ENCODE results near the gene TMED4. TPM values are rescaled to one million over a fixed set of nuclear protein-coding genes. Genes with fewer than 3 reads are reported as not detected.

The TMED4 gene
- polyA plus RNA-seq, 1 donor from 2014 or later: 59.9 TPM

GRCh38 chr7:44533301-44534055 is 48.6 kb downstream of the TMED4 start:
- H3K27me3 Mint-ChIP-seq: peaks cover 5% of the 10 kb centered on the region
- no peaks in the 10 kb centered on the region for H3K36me3 Mint-ChIP-seq
- peaks cover 0 to 7% (median 4%) of the 10 kb centered on the region in 3 donors for H3K4me1 Mint-ChIP-seq
- H3K9me3 Mint-ChIP-seq: no peaks in the 10 kb centered on the region
- no peak overlapping the region for H3K4me3 Mint-ChIP-seq
- H3K27ac Mint-ChIP-seq: no peak overlapping the region

DNA sequence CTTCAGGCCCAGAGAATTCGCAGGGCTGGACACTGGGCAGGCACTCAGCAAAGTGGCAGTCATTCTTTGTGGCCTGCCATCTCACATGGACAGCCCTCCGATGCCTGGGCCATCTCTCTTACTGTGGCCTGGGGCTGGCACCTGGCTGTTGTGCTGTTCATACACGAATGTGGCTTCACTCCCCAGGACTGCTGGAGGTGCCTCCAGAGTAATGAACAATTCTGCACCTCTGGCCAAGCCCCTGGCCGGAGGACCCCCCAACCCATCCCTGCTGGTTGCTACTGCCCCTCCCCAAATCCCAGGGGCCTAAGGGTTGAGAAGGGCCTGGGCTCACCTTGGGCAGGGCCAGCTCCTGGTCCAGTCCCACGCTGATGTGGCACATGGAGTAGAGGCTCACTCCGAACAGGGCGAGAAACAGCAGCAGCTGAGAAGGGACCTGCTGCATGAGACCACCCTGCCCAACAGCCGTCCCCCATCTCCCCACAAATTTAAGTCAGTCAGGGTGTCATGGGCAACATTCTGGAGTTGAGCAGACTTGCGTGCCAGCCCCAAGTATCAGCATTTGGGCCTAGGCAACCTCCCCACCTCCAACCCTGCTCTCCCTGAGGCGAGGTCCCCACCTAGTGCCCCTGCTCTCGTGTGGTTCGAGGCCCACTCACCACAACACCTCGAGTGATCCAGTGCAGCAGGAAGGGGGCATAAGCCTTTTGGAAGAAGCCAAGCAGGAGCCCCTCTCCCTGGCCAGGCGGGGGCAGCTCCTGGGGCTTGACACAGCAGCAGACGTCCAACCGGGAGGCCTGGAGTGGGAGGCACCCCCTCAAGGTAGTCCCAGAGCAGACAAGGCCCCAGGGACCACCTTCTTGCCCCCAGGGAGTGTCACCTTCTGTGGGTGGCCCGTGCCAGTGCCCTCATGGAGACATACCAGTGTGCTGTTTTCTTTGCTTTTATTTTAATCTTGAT is 50.3 kb downstream of the TMED4 start:
- Mint-ChIP-seq H3K4me3 (peak overlapping the region in 1 of 4 donors; percentile 32), H3K27me3 (peaks cover 5% of the 10 kb centered on the region), H3K9me3 (no peaks in the 10 kb centered on the region), H3K27ac (peak overlapping the region in 1 of 3 donors; percentile 53), H3K36me3 (no peaks in the 10 kb centered on the region), H3K4me1 (peaks cover 0 to 7% (median 4%) of the 10 kb centered on the region in 3 donors)

DNA sequence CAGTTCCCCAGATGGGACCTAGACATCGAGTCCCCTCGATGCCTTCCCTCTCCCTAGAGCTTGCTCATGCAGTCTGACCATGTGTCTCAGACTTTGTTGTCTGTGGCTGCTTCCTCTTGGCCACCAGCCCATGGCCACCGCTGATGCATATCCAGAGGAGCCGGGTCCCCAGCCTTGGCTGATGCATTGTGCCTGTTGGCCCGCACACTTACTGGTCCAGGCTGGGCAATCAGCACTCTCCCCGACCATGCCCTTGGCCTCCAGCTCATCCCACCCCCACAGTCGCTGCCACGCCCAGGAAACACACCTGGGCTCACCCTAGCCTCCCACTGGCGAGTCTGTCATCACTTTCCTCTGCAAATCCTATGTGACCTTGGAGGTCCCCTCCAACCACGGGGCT is 51.0 kb downstream of the TMED4 start:
- Mint-ChIP-seq H3K4me1 (peaks cover 0 to 7% (median 4%) of the 10 kb centered on the region in 3 donors), H3K4me3 (no peak overlapping the region), H3K9me3 (no peaks in the 10 kb centered on the region), H3K27me3 (peaks cover 5% of the 10 kb centered on the region), H3K27ac (no peak overlapping the region), H3K36me3 (no peaks in the 10 kb centered on the region)

Other genes starting within 250 kb of the TMED4 start
- 57.4 TPM for gene NUDCD3, start 91.6 kb downstream of the TMED4 start, polyA plus RNA-seq
- not detected for gene NPC1L1, start 40.9 kb downstream of the TMED4 start, polyA plus RNA-seq
- 52.0 TPM for gene DDX56, start 8.3 kb downstream of the TMED4 start, polyA plus RNA-seq
- 26.6 TPM for gene OGDH, start 24.4 kb upstream of the TMED4 start, polyA plus RNA-seq
- 15.5 TPM for gene ZMIZ2, start 166.6 kb upstream of the TMED4 start, polyA plus RNA-seq
- gene PPIA, start 214.4 kb upstream of the TMED4 start, polyA plus RNA-seq: 4,265 TPM